GM12878 (cell line): ENCODE data around the gene EWSR1.

Experiments used
- CREB1 ChIP-seq: IDR thresholded peaks from 2 replicates; pipeline ENCODE4 v1.6.1; 2012; ENCODE audit warnings: low read depth, mild to moderate bottlenecking, inconsistent platforms
- HDAC6 ChIP-seq: fragments of 200-600 bp; sonication (generic); IDR thresholded peaks from one replicate; pipeline ENCODE4 v1.8.0; 2017; ENCODE audit warnings: antibody characterized with exemption; ENCODE audit not compliant: unreplicated experiment
- TF ChIP-seq, protein P1 (sequence below): IDR thresholded peaks from 2 replicates; pipeline ENCODE4 v1.6.1; 2012; ENCODE audit warnings: mild to moderate bottlenecking, low read depth, low read length
- TF ChIP-seq, protein P2 (sequence below): fragments of 450-650 bp; IDR thresholded peaks from 2 replicates; pipeline ENCODE4 v1.6.1; 2018; ENCODE audit warnings: borderline replicate concordance, mild to moderate bottlenecking; ENCODE audit not compliant: partially characterized antibody

DNA sequence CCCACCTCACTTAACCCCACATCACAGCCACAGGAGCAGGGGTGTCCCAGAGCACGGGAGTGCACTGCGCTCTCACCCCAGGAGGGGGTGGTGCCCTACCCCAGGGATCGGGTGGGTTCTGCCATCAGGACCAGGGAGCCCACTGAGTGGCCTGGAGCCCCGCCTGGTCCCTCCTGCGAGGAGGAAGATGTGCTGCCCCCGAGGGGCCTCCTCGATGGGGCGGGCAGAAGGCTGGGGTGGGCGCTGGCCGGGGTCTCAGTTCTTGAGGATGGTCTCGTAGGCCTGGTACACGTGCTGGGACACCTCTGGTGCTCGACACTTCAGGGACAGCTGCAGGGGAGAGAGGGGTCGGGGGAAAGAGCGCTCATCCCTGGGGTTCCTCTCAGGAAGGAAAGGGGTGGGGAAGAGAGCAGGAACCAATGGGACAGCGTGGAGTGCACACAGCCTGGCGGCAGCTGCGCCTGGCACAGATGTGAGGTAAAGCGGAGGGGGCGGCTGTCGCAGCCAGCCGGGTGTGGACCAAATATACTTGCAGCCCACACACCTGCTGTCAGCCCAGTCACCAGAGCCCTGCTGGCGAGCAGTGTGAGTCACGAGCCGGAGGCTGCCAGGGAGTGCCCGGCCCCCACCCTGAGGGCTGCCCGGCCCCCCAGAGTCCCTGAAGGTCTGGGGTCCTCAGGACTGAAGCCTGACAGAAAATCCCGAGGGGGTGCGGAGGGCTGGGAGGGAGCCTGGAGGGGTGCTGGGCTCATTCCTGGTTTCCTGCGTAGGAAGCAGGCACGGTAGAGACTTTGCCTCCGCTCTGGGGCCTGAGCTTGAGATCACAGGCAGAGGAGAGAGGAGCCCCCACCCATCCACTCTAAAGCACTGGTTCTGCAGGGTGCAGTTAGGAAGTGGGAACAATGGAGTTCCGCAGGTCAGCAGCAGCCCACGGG is 60.8 kb downstream of the EWSR1 start:
- TF ChIP-seq, protein P1, sequence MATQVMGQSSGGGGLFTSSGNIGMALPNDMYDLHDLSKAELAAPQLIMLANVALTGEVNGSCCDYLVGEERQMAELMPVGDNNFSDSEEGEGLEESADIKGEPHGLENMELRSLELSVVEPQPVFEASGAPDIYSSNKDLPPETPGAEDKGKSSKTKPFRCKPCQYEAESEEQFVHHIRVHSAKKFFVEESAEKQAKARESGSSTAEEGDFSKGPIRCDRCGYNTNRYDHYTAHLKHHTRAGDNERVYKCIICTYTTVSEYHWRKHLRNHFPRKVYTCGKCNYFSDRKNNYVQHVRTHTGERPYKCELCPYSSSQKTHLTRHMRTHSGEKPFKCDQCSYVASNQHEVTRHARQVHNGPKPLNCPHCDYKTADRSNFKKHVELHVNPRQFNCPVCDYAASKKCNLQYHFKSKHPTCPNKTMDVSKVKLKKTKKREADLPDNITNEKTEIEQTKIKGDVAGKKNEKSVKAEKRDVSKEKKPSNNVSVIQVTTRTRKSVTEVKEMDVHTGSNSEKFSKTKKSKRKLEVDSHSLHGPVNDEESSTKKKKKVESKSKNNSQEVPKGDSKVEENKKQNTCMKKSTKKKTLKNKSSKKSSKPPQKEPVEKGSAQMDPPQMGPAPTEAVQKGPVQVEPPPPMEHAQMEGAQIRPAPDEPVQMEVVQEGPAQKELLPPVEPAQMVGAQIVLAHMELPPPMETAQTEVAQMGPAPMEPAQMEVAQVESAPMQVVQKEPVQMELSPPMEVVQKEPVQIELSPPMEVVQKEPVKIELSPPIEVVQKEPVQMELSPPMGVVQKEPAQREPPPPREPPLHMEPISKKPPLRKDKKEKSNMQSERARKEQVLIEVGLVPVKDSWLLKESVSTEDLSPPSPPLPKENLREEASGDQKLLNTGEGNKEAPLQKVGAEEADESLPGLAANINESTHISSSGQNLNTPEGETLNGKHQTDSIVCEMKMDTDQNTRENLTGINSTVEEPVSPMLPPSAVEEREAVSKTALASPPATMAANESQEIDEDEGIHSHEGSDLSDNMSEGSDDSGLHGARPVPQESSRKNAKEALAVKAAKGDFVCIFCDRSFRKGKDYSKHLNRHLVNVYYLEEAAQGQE = no peak
- TF ChIP-seq CREB1 = no peak
- TF ChIP-seq HDAC6 = no peak
- TF ChIP-seq, protein P2, sequence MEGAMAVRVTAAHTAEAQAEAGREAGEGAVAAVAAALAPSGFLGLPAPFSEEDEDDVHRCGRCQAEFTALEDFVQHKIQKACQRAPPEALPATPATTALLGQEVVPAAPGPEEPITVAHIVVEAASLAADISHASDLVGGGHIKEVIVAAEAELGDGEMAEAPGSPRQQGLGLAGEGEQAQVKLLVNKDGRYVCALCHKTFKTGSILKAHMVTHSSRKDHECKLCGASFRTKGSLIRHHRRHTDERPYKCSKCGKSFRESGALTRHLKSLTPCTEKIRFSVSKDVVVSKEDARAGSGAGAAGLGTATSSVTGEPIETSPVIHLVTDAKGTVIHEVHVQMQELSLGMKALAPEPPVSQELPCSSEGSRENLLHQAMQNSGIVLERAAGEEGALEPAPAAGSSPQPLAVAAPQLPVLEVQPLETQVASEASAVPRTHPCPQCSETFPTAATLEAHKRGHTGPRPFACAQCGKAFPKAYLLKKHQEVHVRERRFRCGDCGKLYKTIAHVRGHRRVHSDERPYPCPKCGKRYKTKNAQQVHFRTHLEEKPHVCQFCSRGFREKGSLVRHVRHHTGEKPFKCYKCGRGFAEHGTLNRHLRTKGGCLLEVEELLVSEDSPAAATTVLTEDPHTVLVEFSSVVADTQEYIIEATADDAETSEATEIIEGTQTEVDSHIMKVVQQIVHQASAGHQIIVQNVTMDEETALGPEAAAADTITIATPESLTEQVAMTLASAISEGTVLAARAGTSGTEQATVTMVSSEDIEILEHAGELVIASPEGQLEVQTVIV = no peak
